T-helper 1 cell treated with Interleukin-12 subunit alpha and Interleukin-12 subunit beta and Interleukin-4 antibody, amounts not matched to agents 30 ng/mL and 1 ng/mL, for 36 hours (primary cell): ENCODE results near the gene DDOST. TPM values are rescaled to one million over a fixed set of nuclear protein-coding genes. Genes with fewer than 3 reads are reported as not detected.

Source experiments
- intact Hi-C: fragments of 100-400 bp; cut with micrococcal nuclease; formaldehyde crosslinking; loops from one replicate; pipeline ENCODE4 v1.15.1; 2024
- total RNA-seq: library from RNA; stranded (reverse); gene quantifications from 2 replicates; pipeline ENCODE4 v1.2.3, GENCODE V29; 2022

Gene DDOST
- total RNA-seq, 1 donor from 2014 or later, result 181 TPM

DNA sequence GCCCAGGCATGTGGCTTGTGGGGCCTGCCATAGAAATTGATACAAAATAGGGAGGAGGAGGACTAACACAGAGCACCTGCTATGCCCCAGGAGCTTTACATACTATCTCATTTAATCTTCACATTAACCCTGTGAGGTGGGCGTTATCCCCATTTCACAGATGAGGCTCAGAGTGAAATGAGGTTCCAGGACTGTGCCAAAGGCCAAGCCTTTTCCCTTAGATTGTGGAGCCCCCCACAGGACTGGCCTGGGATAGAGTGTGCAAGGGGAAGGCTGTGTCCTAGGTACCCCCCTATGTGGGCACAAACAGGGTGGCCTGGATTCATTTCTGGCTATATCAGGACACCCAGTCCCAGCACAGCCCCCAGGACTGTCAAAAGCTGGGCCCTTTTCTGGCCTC, 2.2 kb upstream of the DDOST start:
- intact Hi-C loops, result loop anchor here (5.0 kb wide), 2 partner anchors 1176 to 1789 kb away; partner anchors contain the start of genes CAPZB and ZBTB40

DNA sequence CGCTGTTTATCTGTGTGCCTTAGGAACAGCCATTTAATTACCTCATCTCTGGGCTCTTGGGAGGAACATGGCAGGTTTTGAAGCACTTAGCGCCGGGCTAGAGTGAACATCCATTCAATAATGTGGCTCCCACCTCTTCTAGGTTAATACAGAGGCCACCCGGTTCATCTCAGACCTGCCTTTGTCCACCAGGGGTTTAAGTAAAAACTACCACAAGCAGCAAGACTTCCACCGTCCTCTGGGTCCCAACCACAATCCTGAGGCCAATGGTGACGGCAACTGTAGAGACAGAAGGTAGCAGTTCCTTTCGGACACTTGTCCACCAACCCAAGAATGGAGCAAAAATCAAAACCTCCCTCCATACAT, 924 bp upstream of the DDOST start:
- intact Hi-C loops, result loop anchor here (5.0 kb wide), 2 partner anchors 1175 to 1790 kb away; partner anchors contain the start of genes CAPZB and ZBTB40

DNA sequence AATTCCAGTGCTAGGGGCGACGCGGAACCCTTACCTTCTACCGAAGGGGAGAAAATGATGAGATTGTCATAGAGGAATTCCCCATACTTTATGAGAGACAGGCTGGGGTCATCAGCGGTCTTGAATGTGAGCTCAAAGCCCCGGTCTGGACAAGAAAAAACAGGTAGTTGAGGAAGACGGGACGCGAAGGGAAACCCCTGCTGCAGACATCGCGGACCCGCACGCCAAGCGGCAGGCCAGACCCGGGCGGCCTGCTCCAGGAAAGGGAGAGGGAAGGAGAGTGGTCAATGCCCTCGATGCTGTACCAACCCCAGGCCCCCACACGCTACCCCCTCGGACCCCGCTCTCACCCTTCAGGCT, 342 bp downstream of the DDOST start:
- intact Hi-C loops, result loop anchor here (1.0 to 5.0 kb wide), 9 partner anchors 27 to 1791 kb away; partner anchors contain the start of genes CAPZB, EIF4G3, HP1BP3 and OTUD3

DNA sequence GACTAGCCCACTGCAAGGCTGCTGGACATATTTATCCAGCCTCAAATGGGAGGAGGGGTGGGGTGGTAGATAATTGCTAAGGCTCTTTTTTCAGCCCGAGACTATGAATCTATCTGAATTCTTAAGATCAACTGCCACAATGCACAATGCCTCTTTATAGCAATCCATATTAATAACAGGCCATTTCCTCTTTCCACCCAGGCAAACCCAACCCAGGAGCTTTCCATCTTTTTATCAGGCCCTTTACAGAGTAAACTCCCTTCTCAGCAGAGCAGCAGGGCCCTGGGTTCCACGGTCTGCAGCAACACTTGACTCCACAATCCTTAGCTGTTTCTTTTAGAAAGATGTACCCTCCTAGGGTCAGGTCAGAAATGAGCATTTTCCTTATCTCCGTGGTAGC, 806 bp downstream of the DDOST start:
- intact Hi-C loops, result loop anchor here (5.0 kb wide), 2 partner anchors 1173 to 1792 kb away; partner anchors contain the start of genes CAPZB and ZBTB40

DNA sequence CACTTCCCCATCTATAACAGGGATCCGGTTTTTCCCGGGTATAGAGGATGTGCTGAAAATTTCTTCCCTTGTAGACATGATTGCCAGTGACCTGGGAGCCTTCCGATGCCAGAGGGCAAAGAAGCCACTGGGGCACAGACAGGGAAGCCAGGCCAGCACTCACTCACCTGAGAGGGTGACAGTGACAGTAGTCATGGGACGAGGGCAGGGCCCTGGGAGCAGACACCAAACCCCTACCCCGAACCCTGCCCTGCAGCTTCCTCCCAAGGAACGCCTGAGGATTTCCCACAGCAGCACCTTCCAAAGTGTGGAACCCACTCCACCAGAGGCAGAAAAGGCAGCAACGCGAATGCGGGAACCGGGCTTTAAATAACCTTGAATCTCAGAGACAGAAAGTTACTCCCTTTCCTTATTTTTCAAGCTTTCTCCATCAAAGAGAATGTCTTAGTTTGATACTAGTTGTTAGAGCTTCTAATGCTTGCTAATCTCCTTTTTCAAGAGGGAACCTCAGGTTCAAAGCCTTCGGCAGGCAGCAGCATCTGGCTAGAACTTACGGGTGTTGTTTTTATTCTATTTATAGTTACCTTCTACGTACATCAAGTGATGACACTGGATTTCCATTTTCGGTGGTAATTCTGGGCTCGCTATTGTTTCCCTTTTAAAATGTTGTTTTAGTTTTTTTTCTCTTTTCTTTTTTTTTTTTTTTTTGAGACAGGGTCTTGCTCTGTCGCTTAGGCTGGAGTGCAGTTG, 2.8 kb downstream of the DDOST start:
- intact Hi-C loops, result loop anchor here (2.0 kb wide), 1 partner anchor 472 kb away; the partner anchor contains the start of genes PLA2G2C and UBXN10

DNA sequence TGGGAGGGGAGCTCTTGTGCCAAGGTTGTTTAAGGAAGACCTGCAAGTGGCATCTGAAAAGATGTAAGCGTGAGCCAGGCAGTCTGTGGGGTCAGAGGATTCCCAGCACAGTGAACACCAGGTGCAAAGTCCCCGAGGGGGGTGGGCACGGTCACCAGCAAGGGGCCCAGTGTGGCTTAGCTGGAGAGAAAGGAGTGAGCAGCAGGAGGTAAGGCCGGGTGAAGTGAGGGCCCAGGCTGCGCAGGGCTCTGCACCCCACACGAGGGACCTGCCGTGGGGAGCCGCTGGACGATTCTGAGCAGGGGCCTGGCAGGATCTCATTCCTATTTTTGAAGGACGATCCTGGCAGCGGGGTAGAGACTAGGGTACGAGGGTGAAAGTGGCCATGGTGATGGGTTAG, 4.1 kb downstream of the DDOST start:
- intact Hi-C loops, result no loop called here

DNA sequence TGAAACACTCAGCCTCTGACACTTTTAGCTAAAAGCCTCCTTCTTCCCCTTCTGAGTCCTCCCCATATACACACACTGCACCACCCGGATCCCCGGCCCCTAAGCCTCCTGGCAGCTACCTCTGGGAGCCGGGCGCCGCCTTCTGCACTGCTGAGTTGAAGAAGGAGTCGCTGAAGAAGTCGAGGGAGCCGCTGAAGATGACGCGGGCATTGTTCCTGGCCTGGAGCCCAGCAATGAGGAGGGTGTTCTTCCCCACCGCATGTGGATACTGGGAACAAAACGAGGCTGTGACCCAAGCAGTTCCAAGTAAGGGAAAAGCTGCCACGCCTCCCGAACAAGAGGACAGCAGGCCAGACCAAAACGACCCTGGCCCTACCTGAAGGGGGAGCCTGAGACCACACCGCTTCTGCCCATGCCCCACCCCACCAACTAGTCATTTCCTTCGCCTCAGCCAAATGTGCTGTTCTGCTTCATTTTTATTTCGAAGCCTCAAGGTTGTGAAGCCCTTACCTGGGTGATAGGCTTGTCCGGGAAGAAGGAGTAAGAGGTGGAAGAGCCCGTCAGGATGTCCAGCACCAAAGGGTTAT, 7.0 kb downstream of the DDOST start:
- intact Hi-C loops, result no loop called here

DNA sequence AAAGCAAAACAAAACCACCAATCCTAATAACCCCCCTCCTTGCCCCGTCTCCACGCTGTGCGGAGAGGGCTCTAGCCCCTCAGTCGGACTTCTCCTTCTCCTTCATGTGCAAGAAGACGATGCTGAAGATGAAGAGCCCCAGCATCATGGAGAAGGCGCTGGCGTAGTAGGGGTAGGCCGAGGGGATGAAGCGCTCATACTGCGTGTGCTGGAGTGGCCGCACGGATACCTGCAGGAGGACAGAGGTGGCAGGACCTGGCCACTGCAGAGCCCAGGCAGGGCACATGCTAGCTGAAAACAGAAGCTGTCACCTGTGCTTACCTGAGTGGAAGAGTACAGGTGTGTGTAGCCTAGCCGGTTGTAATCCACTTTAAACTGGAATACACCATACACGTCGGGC, 8.9 kb downstream of the DDOST start:
- intact Hi-C loops, result no loop called here

DNA sequence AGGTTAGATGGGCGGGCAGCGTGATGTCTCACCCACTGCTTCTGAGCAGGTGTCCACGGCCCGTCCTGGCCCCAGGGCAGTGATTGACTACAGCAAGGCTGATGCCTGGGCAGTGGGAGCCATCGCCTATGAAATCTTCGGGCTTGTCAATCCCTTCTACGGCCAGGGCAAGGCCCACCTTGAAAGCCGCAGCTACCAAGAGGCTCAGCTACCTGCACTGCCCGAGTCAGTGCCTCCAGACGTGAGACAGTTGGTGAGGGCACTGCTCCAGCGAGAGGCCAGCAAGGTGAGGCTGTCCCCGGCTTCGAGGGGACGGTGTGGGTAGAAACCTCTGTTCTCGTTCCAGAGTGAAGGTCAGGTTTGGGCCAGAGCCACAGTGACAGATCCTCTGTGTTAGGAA, 12.2 kb downstream of the DDOST start:
- intact Hi-C loops, result no loop called here

DNA sequence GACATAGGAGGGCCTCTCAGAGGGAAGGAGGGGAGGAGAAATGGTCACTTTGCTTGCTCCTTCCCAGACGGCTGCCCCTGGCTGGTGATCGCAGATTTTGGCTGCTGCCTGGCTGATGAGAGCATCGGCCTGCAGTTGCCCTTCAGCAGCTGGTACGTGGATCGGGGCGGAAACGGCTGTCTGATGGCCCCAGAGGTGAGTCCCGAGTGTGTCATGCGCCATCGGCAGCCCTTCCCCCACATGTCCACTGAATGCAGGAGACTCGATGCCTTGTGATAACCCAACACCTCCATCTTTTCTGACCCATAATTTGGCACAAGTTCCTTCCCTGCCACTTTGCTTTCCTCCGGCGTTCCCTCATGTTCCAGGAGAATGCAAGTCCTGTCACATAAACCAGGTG, 12.7 kb downstream of the DDOST start:
- intact Hi-C loops, result no loop called here

DNA sequence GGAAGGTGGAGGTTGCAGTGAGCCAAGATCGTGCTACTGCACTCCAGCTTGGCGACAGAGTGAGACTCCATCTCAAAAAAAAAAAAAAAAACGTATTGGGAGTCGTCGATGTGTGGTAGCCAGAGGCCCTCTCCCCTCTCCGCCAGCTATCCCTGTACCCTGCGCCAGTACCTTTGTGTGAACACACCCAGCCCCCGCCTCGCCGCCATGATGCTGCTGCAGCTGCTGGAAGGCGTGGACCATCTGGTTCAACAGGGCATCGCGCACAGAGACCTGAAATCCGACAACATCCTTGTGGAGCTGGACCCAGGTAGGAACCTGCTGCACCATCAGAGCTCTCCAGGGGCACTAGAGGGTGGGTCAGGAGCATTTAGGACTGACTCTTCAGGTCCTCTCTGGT, 15.8 kb downstream of the DDOST start:
- intact Hi-C loops, result no loop called here

DNA sequence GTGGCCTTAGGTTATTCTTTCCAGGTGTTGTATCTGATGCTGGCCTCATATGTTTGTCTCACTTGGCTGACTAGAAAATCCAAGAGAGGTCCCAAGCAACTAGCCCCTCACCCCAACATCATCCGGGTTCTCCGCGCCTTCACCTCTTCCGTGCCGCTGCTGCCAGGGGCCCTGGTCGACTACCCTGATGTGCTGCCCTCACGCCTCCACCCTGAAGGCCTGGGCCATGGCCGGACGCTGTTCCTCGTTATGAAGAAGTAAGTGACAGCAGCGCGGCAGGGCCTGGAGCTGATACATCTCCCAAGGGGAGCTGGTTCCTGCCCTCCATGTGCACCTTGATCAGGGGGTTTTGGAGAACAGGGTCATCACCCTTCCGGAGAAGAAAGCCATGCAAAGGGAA, 16.8 kb downstream of the DDOST start:
- intact Hi-C loops, result no loop called here

DNA sequence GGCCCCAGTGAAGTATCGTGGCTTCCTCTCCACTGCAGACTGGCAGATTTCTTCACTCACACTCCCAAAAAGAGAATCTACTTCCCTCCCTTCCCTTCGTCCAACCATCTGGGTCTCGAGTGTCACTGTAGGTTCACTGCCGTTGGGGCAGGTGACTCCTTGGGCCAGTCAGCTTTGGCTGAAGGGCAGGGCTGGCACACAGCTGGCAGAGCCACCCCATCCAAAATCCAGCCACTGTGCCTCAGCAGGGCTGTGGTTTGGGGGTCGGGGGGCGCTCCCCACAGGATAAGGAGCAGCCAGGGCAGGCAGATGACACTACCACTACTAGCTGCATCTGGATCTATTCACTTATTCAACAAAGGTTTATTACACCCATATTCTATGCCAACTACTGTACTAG, 18.1 kb downstream of the DDOST start:
- intact Hi-C loops, result no loop called here

DNA sequence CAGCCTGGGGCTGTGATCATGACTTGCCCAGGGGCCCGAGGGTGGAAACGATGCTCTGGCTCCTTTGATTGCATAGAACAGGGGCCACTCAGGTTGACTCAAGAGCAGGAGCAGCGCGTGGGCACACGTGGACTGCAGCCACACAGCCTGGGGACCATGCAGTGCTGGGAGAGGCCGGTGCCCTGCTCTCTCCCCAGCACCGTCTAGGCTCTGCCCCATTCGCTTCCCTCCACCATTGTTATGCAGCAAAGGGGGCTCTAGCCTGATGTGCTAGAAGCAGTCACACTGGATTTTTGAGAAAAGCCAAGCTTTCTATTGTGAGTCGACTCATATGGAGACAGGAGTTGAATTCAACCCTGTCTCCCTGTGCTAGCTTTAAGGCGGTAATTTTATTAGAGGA, 19.2 kb downstream of the DDOST start:
- intact Hi-C loops, result no loop called here

DNA sequence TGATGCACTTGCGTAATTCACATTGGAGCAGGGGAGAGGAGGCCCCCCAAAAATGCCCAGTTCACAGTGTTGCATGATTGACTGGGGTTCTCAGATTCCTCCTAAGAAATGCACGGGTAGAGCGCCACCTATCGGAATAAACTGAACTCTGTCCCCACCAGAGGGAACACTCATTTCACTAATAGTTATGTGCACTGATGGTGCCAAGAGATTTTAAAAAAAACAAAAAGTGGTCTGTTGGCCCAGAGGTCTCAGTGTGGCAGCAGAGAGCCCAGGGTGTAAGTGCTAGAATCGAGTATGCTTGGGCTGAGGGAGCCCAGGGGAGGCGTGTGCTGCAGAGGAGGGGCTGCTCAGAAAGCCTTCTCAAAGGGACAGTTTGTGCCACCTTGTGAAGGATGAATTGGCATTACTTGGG, 21.0 kb downstream of the DDOST start:
- intact Hi-C loops, result loop anchor here (1.0 kb wide), 2 partner anchors 65 to 118 kb away; no protein-coding TSS in a partner anchor

DNA sequence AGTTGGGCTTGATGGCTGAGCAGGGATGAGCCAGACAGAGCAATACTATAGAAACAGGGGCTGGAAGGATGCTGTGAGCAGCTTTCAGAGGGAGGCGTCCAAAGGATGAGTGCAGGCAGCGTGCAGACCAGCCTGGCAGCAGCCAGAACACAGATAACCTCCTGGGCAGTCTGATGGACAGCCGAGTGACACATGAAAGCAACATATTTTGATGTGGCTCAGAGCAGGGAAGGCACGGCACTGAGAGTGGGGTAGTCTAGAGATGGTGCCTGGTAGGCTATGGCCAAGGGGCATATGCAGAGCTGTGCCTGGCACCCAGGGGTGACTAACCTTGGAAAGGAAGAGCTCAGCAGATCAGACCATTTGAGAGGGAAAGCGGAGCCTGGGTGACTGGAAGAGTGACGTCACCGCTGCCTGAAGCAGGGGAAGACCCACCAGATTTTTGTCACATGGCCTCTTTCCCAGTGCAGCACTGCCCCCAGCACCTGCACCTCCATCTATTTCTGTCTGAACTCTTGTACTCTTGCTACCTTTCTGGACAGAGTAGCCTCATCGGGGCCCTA, 24.3 kb downstream of the DDOST start:
- intact Hi-C loops, result no loop called here

DNA sequence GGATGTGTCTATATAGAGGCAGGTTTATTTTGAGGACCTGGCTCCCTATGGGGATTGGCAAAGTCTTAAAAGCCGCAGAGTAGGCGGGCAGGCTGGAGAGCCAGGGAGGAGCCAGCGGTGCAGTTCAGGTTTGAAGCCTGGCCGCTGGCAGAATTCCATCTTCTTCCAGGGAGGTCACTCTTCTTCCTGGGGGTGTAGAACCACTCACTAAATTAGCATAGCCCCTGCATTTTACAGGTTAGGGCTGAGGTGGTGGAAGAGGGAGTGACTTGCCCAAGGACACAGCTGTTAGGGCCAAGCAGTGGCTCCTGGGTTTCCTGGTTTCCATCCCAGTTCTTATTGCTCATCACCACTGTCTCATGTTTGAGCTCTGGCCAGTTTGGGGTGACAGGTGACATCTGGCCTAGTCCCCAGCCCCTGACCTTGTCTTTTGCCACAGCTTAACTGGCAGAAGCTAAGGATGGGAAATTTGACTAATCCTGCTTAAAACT, 26.5 kb downstream of the DDOST start:
- intact Hi-C loops, result loop anchor here (1.0 to 5.0 kb wide), 3 partner anchors 27 to 752 kb away; partner anchors contain the start of genes DDOST, MUL1 and OTUD3

DNA sequence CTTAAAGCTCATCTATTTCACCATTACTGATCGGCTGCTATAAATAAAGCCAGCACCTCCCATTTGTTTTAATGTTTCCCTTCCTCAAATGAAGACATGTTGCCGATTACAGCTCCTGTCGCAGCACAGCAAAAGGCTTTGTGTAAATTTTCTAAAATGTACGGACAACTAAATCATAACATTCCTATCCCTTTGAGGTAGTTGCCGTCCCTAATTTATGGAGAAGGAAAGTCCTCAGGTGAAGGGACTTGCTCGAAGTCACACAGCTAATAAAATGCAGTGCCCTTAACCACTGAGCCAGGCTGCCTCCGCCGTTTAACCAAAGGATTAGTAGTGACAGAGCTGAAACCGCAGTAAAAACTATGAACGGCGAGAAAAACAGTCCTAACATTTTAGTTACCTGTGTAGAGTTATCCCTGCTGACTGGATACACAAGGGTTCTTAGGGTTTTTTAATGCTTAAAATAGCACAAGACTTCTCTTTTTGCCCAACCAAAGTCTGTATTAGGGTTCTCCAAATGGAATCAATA, 27.0 kb downstream of the DDOST start:
- intact Hi-C loops, result loop anchor here (1.0 to 5.0 kb wide), 3 partner anchors 27 to 752 kb away; partner anchors contain the start of genes DDOST, MUL1 and OTUD3

DNA sequence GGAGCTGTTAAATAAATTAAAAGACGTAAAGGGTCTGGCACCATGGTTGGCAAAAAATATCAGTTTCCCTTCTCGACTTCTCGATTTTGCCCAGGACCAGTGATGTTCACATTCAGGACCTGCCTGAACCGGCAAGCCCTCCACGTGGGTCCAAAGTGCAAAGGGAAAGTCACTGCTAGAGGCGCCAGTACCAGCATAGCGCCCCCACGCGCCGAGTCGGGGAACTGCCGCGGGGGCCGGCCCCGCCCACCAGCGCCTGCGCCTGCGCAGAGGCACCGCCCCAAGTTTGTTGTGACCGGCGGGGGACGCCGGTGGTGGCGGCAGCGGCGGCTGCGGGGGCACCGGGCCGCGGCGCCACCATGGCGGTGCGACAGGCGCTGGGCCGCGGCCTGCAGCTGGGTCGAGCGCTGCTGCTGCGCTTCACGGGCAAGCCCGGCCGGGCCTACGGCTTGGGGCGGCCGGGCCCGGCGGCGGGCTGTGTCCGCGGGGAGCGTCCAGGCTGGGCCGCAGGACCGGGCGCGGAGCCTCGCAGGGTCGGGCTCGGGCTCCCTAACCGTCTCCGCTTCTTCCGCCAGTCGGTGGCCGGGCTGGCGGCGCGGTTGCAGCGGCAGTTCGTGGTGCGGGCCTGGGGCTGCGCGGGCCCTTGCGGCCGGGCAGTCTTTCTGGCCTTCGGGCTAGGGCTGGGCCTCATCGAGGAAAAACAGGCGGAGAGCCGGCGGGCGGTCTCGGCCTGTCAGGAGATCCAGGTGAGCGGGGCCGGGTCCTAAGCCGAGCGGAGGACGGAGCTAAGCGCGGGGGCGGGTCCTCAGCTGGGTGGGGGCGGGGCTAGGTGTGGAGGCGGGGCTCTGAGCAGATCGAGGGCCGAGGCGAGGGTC, 27.7 kb downstream of the DDOST start, which contains the start of gene PINK1:
Gene PINK1 (plus strand): TSS at position 269 of the 875 bp plus-strand sequence. CDS start 91 bp downstream, at position 360.
- intact Hi-C loops, result loop anchor here (1.0 to 5.0 kb wide), 5 partner anchors 28 to 751 kb away; partner anchors contain the start of genes DDOST, HP1BP3, MUL1 and OTUD3

DNA sequence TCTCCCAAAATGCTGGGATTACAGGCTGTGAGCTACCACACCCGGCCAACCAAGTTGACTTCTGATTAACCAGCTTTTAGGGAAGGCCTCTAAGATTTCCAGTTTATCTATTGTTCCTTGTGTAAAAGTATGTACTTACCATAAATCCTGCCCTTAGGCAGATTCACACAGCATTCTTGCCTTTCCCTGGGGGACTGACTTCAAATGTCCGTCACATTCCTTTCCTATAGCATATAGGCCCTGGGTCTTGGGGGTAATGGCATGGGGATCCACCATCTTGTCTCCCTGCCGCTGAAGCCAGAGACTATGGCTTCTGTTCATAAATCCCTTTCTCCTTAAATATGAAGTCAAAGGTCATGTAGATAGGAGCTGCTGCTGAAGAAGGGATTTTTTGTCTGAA, 28.8 kb downstream of the DDOST start:
- intact Hi-C loops, result loop anchor here (2.0 to 5.0 kb wide), 3 partner anchors 125 to 750 kb away; partner anchors contain the start of genes HP1BP3, MUL1 and OTUD3
